Epithelial cell of proximal tubule (primary cell): Measurements from ENCODE around the gene MREG. TPM values are rescaled to one million over a fixed set of nuclear protein-coding genes. Genes with fewer than 3 reads are reported as not detected.

ENCODE experiments used
- DNase-seq: peaks from one replicate; pipeline ENCODE4 v3.0.0-alpha.2; 2011; ENCODE audit warnings: low read depth
- H3K4me3 ChIP-seq: 2 replicates; pipeline ENCODE4 v1.5.1; 2011; ENCODE audit warnings: low read depth, mild to moderate bottlenecking, low read length
- total RNA-seq: library from RNA; depleted of rRNA; stranded (reverse); fragments of >200 nt; gene quantifications from 2 replicates; pipeline ENCODE4 v1.2.3, GENCODE V29; 2015
- TF ChIP-seq, protein P1 (sequence below): conservative IDR thresholded peaks from 2 replicates; pipeline ENCODE4 v1.5.1; 2012; ENCODE audit warnings: low read depth, mild to moderate bottlenecking, low read length

Gene MREG
- total RNA-seq, 1 donor from 2014 or later = 12.7 TPM

DNA sequence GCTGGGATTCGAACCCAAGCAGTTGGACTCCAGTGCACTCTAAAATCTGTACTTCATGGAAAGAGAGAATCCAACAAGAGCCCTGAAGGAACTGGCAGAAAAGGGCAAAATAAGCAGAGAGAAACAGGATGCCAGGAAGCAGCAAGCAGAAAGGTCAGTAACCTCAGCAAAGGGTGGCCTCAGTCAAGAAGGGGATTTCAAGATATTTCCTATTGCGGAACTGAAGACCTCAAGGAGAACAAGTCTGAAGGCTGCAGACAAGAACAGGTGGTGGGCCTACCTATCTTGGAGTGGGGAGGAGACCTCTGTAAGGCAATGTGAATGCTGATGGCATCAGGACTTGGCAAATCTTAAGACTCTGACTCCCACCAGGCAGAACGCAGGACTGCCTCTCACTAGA, 20.1 kb upstream of the MREG start:
- no peak overlapping the region for H3K4me3 ChIP-seq
- DNase-seq = no peak
- TF ChIP-seq, protein P1, sequence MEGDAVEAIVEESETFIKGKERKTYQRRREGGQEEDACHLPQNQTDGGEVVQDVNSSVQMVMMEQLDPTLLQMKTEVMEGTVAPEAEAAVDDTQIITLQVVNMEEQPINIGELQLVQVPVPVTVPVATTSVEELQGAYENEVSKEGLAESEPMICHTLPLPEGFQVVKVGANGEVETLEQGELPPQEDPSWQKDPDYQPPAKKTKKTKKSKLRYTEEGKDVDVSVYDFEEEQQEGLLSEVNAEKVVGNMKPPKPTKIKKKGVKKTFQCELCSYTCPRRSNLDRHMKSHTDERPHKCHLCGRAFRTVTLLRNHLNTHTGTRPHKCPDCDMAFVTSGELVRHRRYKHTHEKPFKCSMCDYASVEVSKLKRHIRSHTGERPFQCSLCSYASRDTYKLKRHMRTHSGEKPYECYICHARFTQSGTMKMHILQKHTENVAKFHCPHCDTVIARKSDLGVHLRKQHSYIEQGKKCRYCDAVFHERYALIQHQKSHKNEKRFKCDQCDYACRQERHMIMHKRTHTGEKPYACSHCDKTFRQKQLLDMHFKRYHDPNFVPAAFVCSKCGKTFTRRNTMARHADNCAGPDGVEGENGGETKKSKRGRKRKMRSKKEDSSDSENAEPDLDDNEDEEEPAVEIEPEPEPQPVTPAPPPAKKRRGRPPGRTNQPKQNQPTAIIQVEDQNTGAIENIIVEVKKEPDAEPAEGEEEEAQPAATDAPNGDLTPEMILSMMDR = no peak

- no peak for DNase-seq
- no peak overlapping the region for H3K4me3 ChIP-seq
- TF ChIP-seq, protein P1 = no peak
Observed at GRCh38 chr2:216031960-216032689, 18.8 kb upstream of the MREG start.

- TF ChIP-seq, protein P1 = no peak
- DNase-seq = no peak
- no peak overlapping the region for H3K4me3 ChIP-seq
Observed at GRCh38 chr2:216030216-216030615, 16.9 kb upstream of the MREG start.

GRCh38 chr2:216029416-216030129, 16.2 kb upstream of the MREG start:
- no peak for DNase-seq
- TF ChIP-seq, protein P1 = no peak
- no peak overlapping the region for H3K4me3 ChIP-seq

DNA sequence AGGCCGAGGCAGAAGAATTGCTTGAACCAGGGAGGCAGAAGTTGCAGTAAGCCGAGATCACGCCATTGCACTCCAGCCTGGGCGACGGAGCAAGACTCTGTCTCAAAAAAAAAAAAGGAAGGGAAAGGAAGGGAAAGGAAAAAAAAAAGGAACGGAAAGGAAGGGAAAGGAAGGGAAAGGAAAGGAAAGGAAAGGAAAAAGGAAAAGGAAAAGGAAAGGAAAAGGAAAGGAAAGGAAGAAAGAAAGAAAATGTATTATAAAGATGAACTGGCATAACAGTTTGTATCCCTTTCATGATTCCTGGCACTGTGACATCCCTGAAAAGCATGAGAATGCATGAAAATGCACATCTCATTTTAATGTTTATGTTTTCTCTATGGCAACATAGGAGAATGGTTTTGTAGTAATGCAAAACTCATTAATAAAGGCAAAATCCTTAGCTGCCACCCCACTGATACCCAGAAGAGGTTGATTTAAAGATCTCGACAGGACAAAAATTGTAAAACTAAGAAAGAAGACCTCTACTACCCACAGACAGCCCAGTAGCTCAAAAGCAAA, 11.5 kb upstream of the MREG start:
- DNase-seq = no peak
- H3K4me3 ChIP-seq = no peak overlapping the region
- TF ChIP-seq, protein P1 = no peak

DNA sequence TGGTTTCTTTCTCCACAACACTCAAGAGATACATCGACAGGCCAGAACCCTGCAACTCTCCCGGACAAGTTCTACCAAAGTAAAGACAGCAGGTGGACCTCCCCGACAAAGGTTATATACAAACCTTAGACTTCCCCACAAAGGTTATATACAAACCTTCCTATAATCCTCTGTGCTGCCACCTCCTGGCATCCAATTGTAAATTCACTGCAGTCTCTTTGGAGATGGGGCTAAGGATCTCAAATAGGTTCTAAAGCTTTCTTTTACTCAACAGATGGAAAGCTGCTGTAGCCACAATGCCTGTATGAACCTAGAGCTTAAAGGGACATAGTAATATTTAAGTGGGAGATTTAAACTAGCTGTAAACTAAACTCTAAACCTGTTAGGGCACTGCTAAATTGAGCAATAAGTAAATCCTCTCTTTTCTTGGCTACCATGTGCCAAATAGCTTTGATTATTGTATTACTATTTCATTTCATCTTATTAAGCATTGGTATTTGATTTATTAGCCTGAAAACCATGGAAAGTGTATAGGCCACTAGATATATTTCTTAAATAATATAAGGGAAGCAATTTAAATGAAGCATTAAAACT, 9.8 kb upstream of the MREG start:
- TF ChIP-seq, protein P1 = peak; percentile 77
- no peak for DNase-seq
- H3K4me3 ChIP-seq = no peak overlapping the region
